ENCODE results near the gene PARP4. TPM values are rescaled to one million over a fixed set of nuclear protein-coding genes. Genes with fewer than 3 reads are reported as not detected.

Gene PARP4
- total RNA-seq, 2 experiments from 2014 or later = 34.4 to 48.5 TPM

- no peaks in the 10 kb centered on the region for H3K4me1 ChIP-seq (ENCODE audit: insufficient read depth, low read length, poor library complexity, severe bottlenecking)
- H2AFZ ChIP-seq (ENCODE audit: low read length) = no peak overlapping the region
- CTCF ChIA-PET (ENCODE audit: unreplicated experiment) = no interaction called here
- no peak overlapping the region for H3K4me2 ChIP-seq (ENCODE audit: low read length)
- no TSS peak for BruUV-seq (replicated peaks)
- H3K79me2 ChIP-seq (ENCODE audit: insufficient read depth, low read depth, low read length) = no peaks in the 10 kb centered on the region
- no peak overlapping the region for H3K27ac ChIP-seq (ENCODE audit: low read depth, low read length, poor library complexity, severe bottlenecking)
- H4K20me1 ChIP-seq (ENCODE audit: insufficient read depth, low read length) = no peaks in the 10 kb centered on the region
- no peak for DNase-seq (ENCODE audit: low spot score)
- intact Hi-C loops (cut with micrococcal nuclease; ENCODE audit: unreplicated experiment) = no loop called here
- no peaks in the 10 kb centered on the region for H3K9me3 ChIP-seq (ENCODE audit: low read length)
- H3K36me3 ChIP-seq (ENCODE audit: insufficient read depth, low read length) = peaks cover 60% of the 10 kb centered on the region
- no peaks in the 10 kb centered on the region for H3K9me2 ChIP-seq (ENCODE audit: insufficient read depth, low read length)
- no peak overlapping the region for H3K4me3 ChIP-seq (ENCODE audit: low read depth, low read length, poor library complexity, severe bottlenecking)
- POLR2A ChIA-PET = no interaction called here
- TF ChIP-seq CTCF (conservative IDR thresholded peaks at IDR 0.05; ENCODE audit: low read length) (no peak), EZH2phosphoT487 (IDR thresholded peaks at IDR 0.05; ENCODE audit: borderline replicate concordance, low read depth, low read length) (no peak)
Measured at GRCh38 chr13:24463078-24463477, 49.5 kb downstream of the PARP4 start.

- no peaks in the 10 kb centered on the region for H3K79me2 ChIP-seq (ENCODE audit: insufficient read depth, low read depth, low read length)
- no peak overlapping the region for H3K4me3 ChIP-seq (ENCODE audit: low read depth, low read length, poor library complexity, severe bottlenecking)
- no peak overlapping the region for H3K27ac ChIP-seq (ENCODE audit: low read depth, low read length, poor library complexity, severe bottlenecking)
- H3K9me2 ChIP-seq (ENCODE audit: insufficient read depth, low read length) = no peaks in the 10 kb centered on the region
- ChIA-PET CTCF (ENCODE audit: unreplicated experiment) (no interaction called here), POLR2A (interaction anchor here (0.6 kb wide), 1 partner anchor 1012 kb away, joined by 3 read pairs; no protein-coding TSS in a partner anchor)
- no TSS peak for BruUV-seq (replicated peaks)
- no peak for TF ChIP-seq EZH2phosphoT487 (IDR thresholded peaks at IDR 0.05; ENCODE audit: borderline replicate concordance, low read depth, low read length)
- no peak for TF ChIP-seq CTCF (conservative IDR thresholded peaks at IDR 0.05; ENCODE audit: low read length)
- no peak overlapping the region for H2AFZ ChIP-seq (ENCODE audit: low read length)
- H3K36me3 ChIP-seq (ENCODE audit: insufficient read depth, low read length) = peaks cover 56% of the 10 kb centered on the region
- no peak for DNase-seq (ENCODE audit: low spot score)
- H3K9me3 ChIP-seq (ENCODE audit: low read length) = no peaks in the 10 kb centered on the region
- intact Hi-C loops (cut with micrococcal nuclease; ENCODE audit: unreplicated experiment) = no loop called here
- no peak overlapping the region for H3K4me2 ChIP-seq (ENCODE audit: low read length)
- H3K4me1 ChIP-seq (ENCODE audit: insufficient read depth, low read length, poor library complexity, severe bottlenecking) = no peaks in the 10 kb centered on the region
- no peaks in the 10 kb centered on the region for H4K20me1 ChIP-seq (ENCODE audit: insufficient read depth, low read length)
Measured at GRCh38 chr13:24460256-24460655, 52.3 kb downstream of the PARP4 start.

GRCh38 chr13:24459726-24460125, 52.9 kb downstream of the PARP4 start:
- Histone ChIP-seq H3K79me2 (ENCODE audit: insufficient read depth, low read depth, low read length) (no peaks in the 10 kb centered on the region), H3K9me3 (ENCODE audit: low read length) (no peaks in the 10 kb centered on the region), H3K4me3 (ENCODE audit: low read depth, low read length, poor library complexity, severe bottlenecking) (no peak overlapping the region), H4K20me1 (ENCODE audit: insufficient read depth, low read length) (no peaks in the 10 kb centered on the region), H3K9me2 (ENCODE audit: insufficient read depth, low read length) (no peaks in the 10 kb centered on the region), H3K4me2 (ENCODE audit: low read length) (no peak overlapping the region), H2AFZ (ENCODE audit: low read length) (no peak overlapping the region), H3K36me3 (ENCODE audit: insufficient read depth, low read length) (peaks cover 60% of the 10 kb centered on the region), H3K27ac (ENCODE audit: low read depth, low read length, poor library complexity, severe bottlenecking) (no peak overlapping the region), H3K4me1 (ENCODE audit: insufficient read depth, low read length, poor library complexity, severe bottlenecking) (no peaks in the 10 kb centered on the region)
- TF ChIP-seq EZH2phosphoT487 (IDR thresholded peaks at IDR 0.05; ENCODE audit: borderline replicate concordance, low read depth, low read length) (no peak), CTCF (conservative IDR thresholded peaks at IDR 0.05; ENCODE audit: low read length) (no peak)
- no peak for DNase-seq (ENCODE audit: low spot score)
- intact Hi-C loops (cut with micrococcal nuclease; ENCODE audit: unreplicated experiment) = no loop called here
- ChIA-PET POLR2A (no interaction called here), CTCF (ENCODE audit: unreplicated experiment) (no interaction called here)
- no TSS peak for BruUV-seq (replicated peaks)

Data from OCI-LY7 (cell line).